Putamen (tissue), 1 donor: ENCODE data around the gene MT1B.
"Not testable (repeated sequence)": the region's sequence is repeated elsewhere in the genome, so short reads cannot be mapped to it uniquely, and the experiment has no call there.

ENCODE experiments used
- DNase-seq: peaks from one replicate; pipeline ENCODE4 v3.0.0-alpha.2; 2016; ENCODE audit warnings: low spot score

Gene MT1B

GRCh38 chr16:56620339-56620897 lies 31.3 kb upstream of the MT1B start:
- no peak for DNase-seq

DNA sequence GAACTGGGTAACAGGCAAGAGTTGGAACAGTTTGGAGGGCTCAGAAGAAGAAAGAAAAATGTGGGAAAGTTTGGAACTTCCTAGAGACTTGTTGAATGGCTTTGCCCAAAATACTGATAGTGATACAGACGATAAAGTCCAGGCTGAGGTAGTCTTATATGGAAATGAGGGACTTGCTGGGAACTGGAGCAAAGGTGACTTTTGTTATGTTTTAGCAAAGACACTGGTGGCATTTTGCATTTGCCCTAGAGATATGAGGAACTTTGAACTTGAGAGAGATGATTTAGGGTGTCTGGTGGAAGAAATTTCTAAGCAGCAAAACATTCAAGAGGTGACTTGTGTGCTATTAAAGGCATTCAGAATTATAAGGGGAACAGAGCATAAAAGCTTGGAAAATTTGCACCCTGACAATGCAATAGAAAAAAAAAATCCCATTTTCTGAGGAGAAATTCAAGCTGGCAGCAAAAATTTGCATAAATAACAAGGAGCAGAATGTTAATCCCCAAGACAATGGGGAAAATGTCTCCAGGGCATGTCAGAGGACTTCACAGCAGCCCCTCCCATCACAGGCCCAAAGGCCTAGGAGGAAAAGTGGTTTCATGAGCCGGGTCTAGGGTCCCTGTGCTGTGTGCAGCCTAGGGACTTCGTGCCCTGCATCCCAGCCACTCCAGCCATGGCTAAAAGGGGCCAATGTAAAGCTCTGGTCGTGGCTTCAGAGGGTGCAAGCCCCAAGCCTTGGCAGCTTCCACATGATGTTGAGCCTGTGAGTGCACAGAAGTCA lies 29.8 kb upstream of the MT1B start:
- not testable (repeated sequence) for DNase-seq

GRCh38 chr16:56623184-56623583 lies 28.5 kb upstream of the MT1B start:
- not testable (repeated sequence) for DNase-seq

DNA sequence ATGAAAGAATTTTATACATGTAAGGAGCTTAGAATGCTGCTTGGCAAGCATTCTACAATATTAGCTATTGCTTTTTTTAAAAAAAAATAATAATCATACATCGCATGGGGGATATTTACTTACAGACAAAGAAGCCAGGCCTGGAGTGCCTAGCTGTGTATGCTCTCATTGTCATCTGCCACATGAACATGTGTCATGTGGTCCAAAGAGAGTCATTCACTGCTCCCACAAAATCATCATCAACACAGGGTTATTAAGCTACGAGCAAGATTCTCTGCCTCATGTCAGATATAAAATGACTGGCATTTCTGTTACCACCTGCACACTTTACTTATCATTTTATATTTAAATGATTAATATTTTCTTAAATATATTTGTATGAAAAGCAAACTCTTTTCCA lies 28.0 kb upstream of the MT1B start:
- DNase-seq: no peak

GRCh38 chr16:56625140-56625942 lies 26.3 kb upstream of the MT1B start, which contains the start of gene MT1E:
Gene MT1E, plus strand, starts transcription at chr16:56625781. Its CDS starts 71 bp downstream, at chr16:56625852.
- peak; percentile 73 for DNase-seq

- no peak for DNase-seq
Observed at GRCh38 chr16:56625943-56626654, 25.6 kb upstream of the MT1B start.

DNA sequence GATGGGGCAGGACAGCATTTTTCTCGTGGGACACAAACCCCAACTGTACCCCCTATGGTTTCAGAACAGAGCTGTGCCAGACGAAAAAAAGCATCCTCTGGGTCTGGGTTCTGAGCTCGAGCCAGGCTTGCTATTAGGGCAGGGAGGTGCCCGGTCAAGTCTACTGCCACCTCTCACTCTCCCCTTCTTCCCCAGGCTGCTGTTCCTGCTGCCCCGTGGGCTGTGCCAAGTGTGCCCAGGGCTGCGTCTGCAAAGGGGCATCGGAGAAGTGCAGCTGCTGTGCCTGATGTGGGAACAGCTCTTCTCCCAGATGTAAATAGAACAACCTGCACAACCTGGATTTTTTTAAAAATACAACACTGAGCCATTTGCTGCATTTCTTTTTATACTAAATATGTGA lies 25.0 kb upstream of the MT1B start:
- no peak for DNase-seq

DNA sequence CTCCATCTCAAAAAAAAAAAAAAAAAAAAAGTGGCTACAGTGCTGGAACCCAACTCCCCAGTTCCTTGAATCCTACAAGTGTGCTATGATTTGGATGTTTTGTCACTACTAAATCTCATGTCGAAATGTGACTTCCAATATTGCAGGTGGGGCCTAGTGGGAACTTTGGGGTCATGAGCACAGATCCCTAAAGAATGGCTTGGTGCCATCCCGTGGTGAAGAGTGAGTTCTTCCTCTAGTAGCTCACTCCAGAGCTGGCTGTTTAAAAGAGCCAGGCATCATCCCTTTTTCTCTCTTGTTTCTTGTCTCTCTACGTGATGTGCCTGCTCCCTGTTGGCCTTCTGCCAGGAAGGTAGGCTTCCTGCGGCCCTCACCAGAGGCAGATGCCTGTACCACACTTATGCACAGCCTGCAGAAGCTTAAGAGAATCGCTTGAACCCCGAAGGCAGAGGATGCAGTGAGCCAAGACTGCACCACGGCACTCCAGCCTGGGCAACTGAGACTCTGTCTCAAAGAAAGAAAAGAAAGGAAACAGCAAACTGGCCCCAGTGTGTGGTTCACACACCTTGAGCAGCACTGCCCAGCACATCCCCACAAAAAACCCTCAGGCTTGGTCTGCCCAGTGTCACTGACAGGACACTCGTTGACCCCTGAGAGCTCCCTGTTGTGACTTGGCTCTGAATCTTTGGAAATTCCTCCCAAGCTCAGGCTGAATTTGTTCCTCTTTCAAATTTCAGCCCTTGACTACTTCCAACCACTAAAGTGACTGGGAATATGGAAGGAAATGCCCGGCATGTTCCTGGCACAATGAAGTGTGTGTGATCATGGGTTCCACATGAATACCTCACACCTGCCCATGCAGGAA lies 23.0 kb upstream of the MT1B start:
- DNase-seq: no peak

DNA sequence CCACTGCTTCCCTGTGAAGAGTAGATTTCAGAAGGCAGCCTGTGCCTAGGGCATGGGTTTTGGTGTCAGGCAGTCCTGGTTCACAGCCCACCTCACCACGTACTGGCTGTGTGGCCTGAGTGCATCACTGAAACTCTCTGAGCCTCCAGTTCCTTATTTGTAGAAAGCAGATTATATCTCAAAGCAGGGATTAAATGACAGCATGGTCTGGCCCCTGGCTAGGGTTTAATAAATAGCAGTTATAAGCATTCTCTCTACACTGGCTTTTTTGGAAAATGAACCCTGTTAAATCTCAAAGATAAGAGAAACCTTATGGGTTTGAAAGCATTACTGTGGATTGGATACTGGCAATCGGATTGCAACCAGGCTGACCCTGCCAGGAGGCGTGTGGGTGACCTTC lies 22.2 kb upstream of the MT1B start:
- no peak for DNase-seq

DNA sequence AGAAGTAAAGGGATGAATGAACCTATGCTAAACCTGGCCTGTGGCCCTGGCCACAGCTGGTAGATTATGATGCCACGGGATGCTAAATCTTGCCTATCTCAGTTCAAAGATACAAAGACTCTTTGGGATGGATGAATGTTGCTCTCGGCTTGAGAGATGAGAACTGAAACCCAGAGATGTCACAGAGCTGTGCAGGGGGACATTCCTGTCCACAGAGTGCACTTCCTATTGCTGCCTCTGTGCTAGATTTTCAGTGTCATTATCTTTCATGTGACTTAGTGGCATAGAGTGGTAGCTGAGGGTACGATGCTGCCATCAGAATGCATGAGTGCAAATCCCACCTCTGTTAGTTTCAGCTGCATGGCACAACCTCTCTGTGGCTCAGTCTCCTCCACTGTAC lies 21.6 kb upstream of the MT1B start:
- DNase-seq: no peak

DNA sequence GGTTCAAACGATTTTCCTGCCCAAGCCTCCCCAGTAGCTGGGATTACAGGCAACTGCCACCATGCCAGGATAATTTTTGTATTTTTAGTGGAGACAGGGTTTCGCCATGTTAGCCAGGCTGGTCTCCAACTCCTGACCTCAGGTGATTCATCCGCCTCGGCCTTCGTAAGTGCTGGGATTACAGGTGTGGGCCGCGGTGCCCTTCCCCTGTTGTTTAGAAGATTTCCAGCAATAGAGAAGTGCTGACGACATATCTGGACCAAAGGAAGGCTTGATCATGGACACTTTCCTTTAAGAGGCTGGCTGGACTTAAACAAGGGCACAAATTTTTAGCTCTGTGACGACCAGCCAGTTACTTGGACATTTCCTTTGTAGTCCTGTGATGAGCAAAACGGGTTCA lies 20.5 kb upstream of the MT1B start:
- no peak for DNase-seq

GRCh38 chr16:56631832-56632155 lies 19.9 kb upstream of the MT1B start:
- no peak for DNase-seq

DNA sequence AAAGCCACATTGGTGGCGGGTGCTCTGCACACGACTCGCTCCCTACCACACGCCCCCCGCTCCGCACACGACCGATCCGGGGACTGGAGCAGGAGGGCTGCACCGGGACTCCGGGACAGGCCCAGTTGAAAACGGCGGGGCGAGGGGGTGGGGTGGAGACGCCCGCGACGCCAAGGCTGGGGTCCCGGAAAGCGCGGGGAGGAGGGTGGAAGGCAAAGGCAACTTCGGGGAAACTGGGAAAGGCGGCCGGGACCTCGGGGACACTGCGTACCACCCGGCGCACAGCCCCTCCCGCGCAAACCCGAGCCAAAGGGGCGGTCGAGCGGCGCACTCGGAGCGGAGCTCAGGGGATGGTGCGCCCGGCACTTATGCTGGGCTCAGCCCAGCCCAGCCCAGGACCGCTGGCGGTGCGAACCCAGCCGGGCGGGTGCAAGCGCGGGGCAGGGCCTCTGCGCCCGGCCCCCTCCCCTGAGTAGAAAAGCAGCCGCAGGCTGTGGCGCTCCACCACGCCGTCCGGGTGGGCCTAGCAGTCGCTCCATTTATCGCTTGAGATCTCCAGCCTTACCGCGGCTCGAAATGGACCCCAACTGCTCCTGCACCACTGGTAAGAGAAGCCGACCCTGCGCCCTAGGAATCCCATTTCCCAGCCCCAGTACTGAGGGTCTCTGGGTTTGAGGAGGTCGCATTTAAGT lies 19.4 kb upstream of the MT1B start, which contains the start of gene MT1M:
TSS of gene MT1M (plus strand) at position 504 of the 692 bp plus-strand sequence. CDS start at position 577, 73 bp downstream.
- DNase-seq: peak; percentile 55

GRCh38 chr16:56632848-56633365 lies 18.8 kb upstream of the MT1B start:
- no peak for DNase-seq

GRCh38 chr16:56633535-56633934 lies 18.2 kb upstream of the MT1B start:
- DNase-seq: no peak

DNA sequence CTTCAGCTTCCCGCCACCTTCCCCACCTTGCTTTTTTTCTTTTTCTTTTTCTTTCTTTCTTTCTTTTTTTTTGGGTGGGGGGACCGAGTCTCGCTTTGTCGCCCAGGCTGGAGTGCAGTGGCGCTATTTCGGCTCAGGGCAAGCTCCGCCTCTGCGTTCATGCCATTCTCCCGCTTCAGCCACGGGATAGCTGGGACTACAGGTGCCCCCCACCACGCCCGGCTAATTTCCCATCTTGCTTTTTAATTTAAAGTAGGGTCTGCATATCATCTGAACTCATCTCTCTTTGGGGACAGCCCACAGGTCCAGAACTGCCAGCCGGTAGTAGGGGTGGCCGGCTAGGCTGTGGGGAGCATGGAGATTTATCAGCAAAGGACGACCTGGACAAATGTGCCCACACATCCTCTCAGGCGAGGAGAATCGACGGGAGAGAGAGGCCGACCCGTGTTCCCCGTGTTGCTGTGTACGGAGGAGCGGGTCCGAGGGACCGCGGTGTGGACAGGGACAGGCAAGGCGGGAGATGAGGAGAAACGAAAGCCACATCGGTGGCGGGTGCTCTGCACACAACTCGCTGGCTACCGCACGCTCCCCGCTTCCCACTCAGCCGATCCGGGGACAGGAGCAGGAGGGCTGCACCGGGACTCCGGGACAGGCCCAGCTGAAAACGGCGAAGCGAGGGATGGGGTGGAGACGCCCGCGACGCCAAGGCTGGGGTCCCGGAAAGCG lies 16.8 kb upstream of the MT1B start:
- DNase-seq: no peak

DNA sequence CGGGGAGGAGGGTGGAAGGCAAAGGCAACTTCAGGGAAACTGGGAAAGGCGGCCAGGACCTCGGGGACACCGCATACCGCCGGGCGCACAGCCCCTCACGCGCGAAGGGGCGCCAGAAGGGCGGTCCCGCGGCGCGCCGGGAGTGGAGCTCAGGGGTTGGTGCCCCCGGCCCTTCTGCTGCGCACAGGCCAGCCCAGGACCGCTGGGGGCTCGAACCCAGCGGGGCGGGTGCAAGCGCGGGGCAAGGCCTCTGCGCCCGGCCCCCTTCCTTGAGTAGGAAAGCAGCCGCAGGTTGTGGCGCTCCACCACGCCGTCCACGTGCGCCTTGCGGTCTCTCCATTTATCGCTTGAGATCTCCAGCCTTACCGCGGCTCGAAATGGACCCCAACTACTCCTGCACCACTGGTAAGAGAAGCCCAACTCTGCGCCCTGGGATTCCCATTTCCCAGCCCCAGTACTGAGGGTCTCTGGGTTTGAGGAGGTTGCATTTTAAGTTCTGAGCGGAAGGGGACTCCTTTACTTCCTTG lies 16.2 kb upstream of the MT1B start:
- DNase-seq: no peak

DNA sequence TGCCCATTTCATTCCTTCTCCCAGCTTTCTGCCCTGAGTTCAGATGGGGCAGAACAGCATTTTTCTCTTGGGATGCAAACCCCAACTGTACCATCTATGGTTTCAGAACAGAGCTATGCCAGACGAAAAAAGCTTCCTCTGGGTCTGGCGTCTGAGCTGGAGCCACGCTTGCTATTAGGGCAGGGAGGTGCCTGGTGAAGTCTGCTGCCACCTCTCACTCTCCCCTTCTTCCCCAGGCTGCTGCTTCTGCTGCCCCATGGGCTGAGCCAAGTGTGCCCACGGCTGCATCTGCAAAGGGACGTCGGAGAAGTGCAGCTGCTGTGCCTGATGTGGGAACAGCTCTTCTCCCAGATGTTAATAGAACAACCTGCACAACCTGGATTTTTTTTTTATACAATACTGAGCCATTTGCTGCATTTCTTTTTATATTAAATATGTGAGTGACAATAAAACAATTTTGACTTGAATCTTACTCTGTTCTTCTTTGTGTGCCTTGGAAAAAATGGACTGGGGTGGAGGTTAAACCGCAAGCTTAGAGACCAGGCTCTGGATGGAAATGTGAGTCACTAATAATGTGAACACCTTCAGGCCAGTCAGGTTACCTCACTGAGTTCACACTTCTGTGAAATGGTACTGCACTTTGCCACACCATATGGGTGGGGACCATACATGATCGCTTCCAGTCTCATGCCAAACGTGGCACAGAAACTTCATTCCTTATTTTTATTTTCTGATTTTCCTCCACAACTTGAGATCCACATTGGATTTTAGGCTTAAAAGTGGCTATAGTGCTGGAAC lies 14.9 kb upstream of the MT1B start:
- DNase-seq: no peak
